Occipital lobe (tissue), 2 donors: ENCODE measurements around the gene SRC. TPM values are rescaled to one million over a fixed set of nuclear protein-coding genes. Genes with fewer than 3 reads are reported as not detected.
"Not testable (repeated sequence)": the region's sequence is repeated elsewhere in the genome, so short reads cannot be mapped to it uniquely, and the experiment has no call there.

Experiments used
- DNase-seq: peaks from one replicate; lab custom pipeline; 2025; lab: John Stamatoyannopoulos, UW
- total RNA-seq: library from RNA; depleted of rRNA; stranded (reverse); fragments of >200 nt; gene quantifications from one replicate; pipeline ENCODE4 v1.2.3, GENCODE V29; 2014

Gene SRC
- total RNA-seq, 1 donor from 2014 or later = 19.2 TPM

- DNase-seq = no peak
These were observed 16.4 kb downstream of the SRC start for GRCh38 chr20:37362231-37362792.

GRCh38 chr20:37362821-37363220 lies 16.9 kb downstream of the SRC start:
- no peak for DNase-seq

GRCh38 chr20:37363221-37364012 lies 17.5 kb downstream of the SRC start:
- DNase-seq = no peak

GRCh38 chr20:37364013-37364926 lies 18.3 kb downstream of the SRC start:
- no peak for DNase-seq

- no peak for DNase-seq
These were observed 19.0 kb downstream of the SRC start for GRCh38 chr20:37364927-37365272.

DNA sequence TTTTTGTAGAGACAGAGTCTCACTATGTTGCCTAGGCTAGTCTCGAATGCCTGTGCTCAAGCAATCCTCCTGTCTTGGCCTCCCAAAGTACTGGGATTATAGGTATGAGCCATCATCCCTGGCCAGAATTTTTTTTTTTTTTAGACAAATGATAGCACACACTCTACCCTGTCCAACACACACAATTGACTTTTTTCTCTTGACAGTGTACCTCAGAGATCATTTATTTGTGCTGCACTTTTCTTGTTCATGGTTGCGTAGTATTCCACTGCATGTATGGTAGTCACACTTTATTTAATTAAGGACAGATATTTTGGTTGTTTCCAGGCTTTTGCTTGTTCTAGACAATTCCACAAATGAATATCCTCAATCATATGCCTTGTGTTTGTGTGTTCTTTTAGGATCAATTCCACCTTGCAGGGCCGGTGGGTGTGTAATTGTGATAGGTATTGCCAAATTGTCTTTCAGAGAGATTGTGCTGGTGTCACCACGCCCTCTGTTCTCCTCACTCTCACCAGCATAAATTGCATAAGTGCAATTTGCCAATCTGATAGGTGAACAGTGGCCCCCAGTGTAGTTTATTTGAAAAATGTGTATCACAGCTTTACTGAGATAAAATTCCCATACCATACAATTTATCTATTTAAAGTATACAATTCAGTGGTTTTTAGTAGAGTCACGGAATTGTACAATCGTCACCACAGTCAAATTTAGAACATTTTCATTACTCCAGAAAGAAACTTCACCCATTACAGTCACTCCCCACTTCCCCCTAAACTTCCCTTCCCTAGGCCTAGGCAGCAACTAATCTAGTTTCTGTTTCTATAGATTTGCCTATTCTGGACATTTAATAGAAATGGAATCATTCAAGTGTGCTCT lies 20.1 kb downstream of the SRC start:
- no peak for DNase-seq

DNA sequence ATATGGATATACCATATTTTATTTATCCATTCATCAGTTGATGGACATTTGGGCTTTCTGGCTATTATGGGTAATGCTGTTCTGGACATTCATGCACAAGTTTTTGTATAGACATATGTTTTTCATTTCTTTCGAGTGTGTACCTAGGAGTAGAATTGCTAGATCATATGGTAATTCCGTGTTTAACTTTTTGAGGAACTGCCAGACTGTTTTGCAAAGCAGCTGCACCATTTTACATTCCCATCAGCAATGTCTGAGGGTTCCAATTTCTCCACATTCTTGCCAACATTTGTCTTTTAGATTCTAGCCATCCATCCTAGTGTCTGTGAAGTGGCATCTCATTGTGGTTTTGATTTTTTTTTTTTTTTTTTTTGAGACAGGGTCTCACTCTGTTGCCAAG lies 20.8 kb downstream of the SRC start:
- DNase-seq = no peak

DNA sequence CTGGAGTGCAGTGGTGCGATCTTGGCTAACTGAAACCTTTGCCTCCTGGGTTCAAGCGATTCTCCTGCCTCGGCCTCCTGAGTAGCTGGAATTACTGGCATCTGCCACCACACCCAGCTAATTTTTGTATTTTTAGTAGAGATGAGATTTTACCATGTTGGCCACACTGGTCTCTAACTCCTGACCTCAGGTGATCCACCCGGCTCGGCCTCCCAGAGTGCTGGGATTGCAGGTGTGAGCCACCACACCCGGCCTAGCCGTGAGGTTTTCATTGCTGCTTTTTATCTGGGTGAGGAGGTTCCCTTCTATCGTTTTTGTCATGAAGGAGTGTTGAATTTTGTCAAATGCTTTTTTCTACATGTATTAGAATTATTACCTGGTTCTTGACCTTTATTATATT lies 23.9 kb downstream of the SRC start:
- no peak for DNase-seq

GRCh38 chr20:37371845-37372244 lies 25.9 kb downstream of the SRC start:
- DNase-seq = not testable (repeated sequence)

GRCh38 chr20:37372441-37372840 lies 26.5 kb downstream of the SRC start:
- DNase-seq = no peak

GRCh38 chr20:37373020-37373598 lies 27.2 kb downstream of the SRC start:
- no peak for DNase-seq

DNA sequence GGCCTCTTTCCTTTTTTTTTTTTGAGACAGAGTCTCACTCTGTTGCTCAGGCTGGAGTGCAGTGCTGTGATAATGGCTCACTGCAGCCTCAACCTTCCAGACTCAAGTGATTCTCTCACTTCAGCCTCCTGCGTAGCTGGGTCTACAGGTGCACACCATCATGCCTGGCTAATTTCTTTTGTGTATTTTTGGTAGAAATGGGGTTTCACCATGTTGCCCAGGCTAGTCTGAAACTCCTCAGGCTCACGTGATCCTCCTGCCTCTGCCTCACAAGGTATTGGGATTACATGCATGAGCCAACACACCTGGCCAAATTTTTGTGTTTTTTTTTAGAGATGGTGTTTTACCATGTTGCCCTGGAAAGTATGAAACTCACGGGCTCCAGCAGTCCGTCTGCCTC lies 29.3 kb downstream of the SRC start:
- DNase-seq = no peak

DNA sequence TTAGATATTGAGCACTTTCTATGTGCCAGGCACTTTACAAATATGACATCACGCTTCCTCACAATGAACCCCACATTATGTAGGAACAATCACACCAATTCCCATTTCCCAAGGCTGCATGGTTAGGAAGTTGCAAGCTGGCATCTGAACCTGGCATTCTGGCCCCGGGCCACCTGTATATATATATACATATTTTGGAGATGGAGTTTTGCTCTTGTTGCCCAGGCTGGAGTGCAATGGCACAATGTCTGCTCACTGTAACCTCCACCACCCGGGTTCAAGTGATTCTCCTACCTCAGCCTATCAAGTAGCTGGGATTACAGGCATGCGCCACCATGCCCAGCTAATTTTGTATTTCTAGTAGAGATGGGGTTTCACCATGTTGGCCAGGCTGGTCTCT lies 30.4 kb downstream of the SRC start:
- DNase-seq = no peak

GRCh38 chr20:37376791-37377190 lies 30.9 kb downstream of the SRC start:
- DNase-seq = no peak

GRCh38 chr20:37377346-37378081 lies 31.6 kb downstream of the SRC start:
- no peak for DNase-seq

DNA sequence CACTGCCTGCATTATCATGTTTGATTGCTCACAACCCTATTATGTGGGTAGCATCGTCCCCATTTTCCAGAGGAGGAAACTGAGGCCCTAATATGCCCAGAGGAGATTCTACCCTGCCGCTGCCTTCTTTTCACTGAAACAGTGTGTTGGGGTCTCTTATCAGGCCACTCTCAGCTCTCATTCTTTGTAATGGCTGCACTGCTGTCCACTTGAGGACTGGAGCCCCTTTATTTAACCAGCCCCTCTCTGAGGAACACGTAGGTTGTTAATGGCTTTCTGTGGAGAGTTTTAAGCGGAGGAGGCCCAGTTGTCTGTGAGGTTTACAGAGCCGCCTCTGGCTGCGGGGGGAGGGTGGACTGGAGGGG lies 32.5 kb downstream of the SRC start:
- no peak for DNase-seq

GRCh38 chr20:37378785-37379598 lies 33.1 kb downstream of the SRC start:
- no peak for DNase-seq

DNA sequence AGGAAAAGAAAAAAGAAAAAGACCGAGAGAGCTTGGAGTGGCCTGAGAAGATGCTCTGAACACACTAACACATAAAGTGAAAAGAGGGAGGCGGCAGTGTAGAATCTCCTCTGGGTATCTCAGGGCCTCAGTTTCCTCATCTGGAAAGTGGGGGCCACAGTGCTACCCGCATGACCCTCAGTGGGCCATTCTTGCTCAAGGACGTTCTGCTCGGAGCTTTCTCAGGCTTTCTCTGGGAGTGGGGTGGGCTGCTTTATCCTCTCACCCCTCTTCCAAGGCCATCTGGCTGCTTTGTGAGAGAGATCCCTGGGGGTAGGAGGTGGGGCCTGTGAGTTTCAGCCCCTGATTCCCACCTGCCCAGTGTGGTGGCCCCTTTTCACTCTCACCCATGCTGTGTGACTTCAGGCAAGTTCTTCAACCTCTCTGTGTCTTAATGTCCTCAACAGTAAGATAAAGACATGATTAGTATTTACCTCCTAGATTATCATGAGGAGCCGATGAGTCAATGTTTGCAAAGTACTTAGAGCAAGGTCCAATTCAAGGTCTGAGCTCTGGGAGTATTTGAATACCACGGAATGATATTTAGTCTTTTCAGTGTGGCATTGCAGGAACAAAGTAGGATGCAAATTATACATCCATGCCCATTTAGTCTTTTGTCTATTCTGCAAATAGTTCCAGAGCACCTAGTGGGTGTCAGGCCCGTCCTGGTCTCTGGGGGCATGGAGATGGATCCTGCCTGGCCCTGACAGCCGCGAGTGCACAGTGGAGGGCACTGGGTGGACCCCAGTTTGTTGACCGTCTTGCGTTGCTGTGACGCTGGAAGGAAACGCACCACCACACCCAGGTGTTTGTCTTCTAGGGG lies 34.3 kb downstream of the SRC start:
- no peak for DNase-seq
